A549 (cell line): ENCODE results near the gene SPRR1A. TPM values are rescaled to one million over a fixed set of nuclear protein-coding genes. Genes with fewer than 3 reads are reported as not detected.

Experiments
- ATAC-seq, 2 experiments: fragments of 200-7000 bp in 1 of 2; fragments of >200 bp in 1 of 2; cut with Nextera tagmentation in 1 of 2; cut with Tn5 transposase in 1 of 2; 3 replicates each; pipeline versions ENCODE4 v1.8.0 to v1.9.1; 2018 to 2020; ENCODE audit warnings: mild to moderate bottlenecking in 1 of 2, moderate library complexity in 1 of 2
- CTCF ChIA-PET: fragments of 300-600 bp; sonication (Branson Sonifier 250); formaldehyde crosslinking; extraction: SDS; loops from one replicate; lab custom pipeline; 2021; ENCODE audit warnings: antibody characterized with exemption, inconsistent platforms; lab: Yijun Ruan, JAX
- POLR2A ChIA-PET: fragments of 350-600 bp; formaldehyde crosslinking; extraction: SDS; loops from one replicate; lab custom pipeline; 2021; ENCODE audit warnings: antibody characterized with exemption, inconsistent platforms; lab: Yijun Ruan, JAX
- DNase-seq, 2 experiments: peaks; one replicate each; pipeline versions ENCODE4 v3.0.0 to v3.0.0-alpha.2; 2011 to 2016; ENCODE audit warnings: low read depth in 1 of 2, low spot score in 1 of 2
- FAIRE-seq: peaks from 2 replicates; lab custom pipeline; 2011; peaks lifted over from hg19 to GRCh38; lab: Jason Lieb, UNC
- H3K27ac ChIP-seq, 2 experiments: fragments of >200 bp; sonication (Bioruptor Twin); formaldehyde crosslinking; 3 replicates each; pipeline ENCODE4 v1.5.1; 2016 to 2017
- H3K4me1 ChIP-seq: fragments of >200 bp; sonication (Bioruptor Twin); formaldehyde crosslinking; 3 replicates; pipeline ENCODE4 v1.6.1; 2016
- H3K4me2 ChIP-seq: fragments of >200 bp; sonication (Bioruptor Twin); formaldehyde crosslinking; 3 replicates; pipeline ENCODE4 v1.6.1; 2016
- H3K4me3 ChIP-seq: fragments of >200 bp; sonication (Bioruptor Twin); formaldehyde crosslinking; 3 replicates; pipeline ENCODE4 v1.5.1; 2016
- H3K9me3 ChIP-seq: fragments of >200 bp; sonication (Bioruptor Twin); formaldehyde crosslinking; 3 replicates; pipeline ENCODE4 v1.6.1; 2016
- BHLHE40 ChIP-seq: IDR thresholded peaks from 2 replicates; pipeline ENCODE4 v1.6.1; 2012; ENCODE audit warnings: low read depth, low read length, inconsistent platforms
- CHD4 ChIP-seq: fragments of 200-600 bp; sonication (generic); IDR thresholded peaks from 2 replicates; pipeline ENCODE4 v1.6.1; 2016; ENCODE audit warnings: antibody characterized with exemption, mild to moderate bottlenecking, borderline replicate concordance
- EHMT2 ChIP-seq: fragments of 200-600 bp; sonication (generic); IDR thresholded peaks from 2 replicates; pipeline ENCODE4 v1.6.1; 2016; ENCODE audit warnings: antibody characterized with exemption, low read depth, mild to moderate bottlenecking, moderate library complexity
- EP300 ChIP-seq, 2 experiments: fragments of >200 bp; sonication (Bioruptor Twin); formaldehyde crosslinking; IDR thresholded peaks; 2 replicates in 1 of 2; 3 replicates in 1 of 2; pipeline ENCODE4 v1.6.1; 2016 to 2017
- ESRRA ChIP-seq: fragments of 150-350 bp; IDR thresholded peaks from 2 replicates; pipeline ENCODE4 v1.6.1; 2014; ENCODE audit warnings: mild to moderate bottlenecking, low read length, borderline replicate concordance
- FOSL2 ChIP-seq, 2 experiments: fragments of 450-650 bp in 1 of 2; fragments of >200 bp in 1 of 2; sonication (Bioruptor Twin) in 1 of 2; formaldehyde crosslinking; IDR thresholded peaks; 2 replicates each; pipeline versions ENCODE4 v1.5.0 to v1.6.1; 2016 to 2020; ENCODE audit warnings: mild to moderate bottlenecking in 1 of 2, moderate library complexity in 1 of 2
- HEYL ChIP-seq: fragments of 250-450 bp; sonication (Bioruptor Pico); IDR thresholded peaks from 2 replicates; pipeline ENCODE4 v1.8.0; 2021; ENCODE audit warnings: mild to moderate bottlenecking, moderate library complexity
- HOXB13 ChIP-seq: fragments of 250-450 bp; sonication (Bioruptor Pico); IDR thresholded peaks from 2 replicates; pipeline ENCODE4 v1.5.0; 2020; ENCODE audit warnings: low read depth, mild to moderate bottlenecking, moderate library complexity
- JUN ChIP-seq, 2 experiments: fragments of >200 bp; sonication (Bioruptor Twin); formaldehyde crosslinking; IDR thresholded peaks; 2 replicates in 1 of 2; 3 replicates in 1 of 2; pipeline ENCODE4 v1.6.1; 2016 to 2017
- JUNB ChIP-seq: fragments of >200 bp; sonication (Bioruptor Twin); formaldehyde crosslinking; IDR thresholded peaks from 2 replicates; pipeline ENCODE4 v1.6.1; 2016
- MAFK ChIP-seq: fragments of 450-650 bp; IDR thresholded peaks from 2 replicates; pipeline ENCODE4 v1.6.1; 2014; ENCODE audit not compliant: partially characterized antibody
- NFE2L2 ChIP-seq: fragments of 150-350 bp; conservative IDR thresholded peaks from 2 replicates; pipeline ENCODE4 v1.6.1; 2014; ENCODE audit warnings: low read length
- NPAS2 ChIP-seq: fragments of 250-450 bp; sonication (Bioruptor Pico); IDR thresholded peaks from 2 replicates; pipeline ENCODE4 v1.8.0; 2022; ENCODE audit warnings: mild to moderate bottlenecking, moderate library complexity, borderline replicate concordance
- RARB ChIP-seq: fragments of 250-450 bp; sonication (Bioruptor Pico); IDR thresholded peaks from 2 replicates; pipeline ENCODE4 v1.8.0; 2021; ENCODE audit warnings: mild to moderate bottlenecking, moderate library complexity
- RFX5 ChIP-seq: fragments of 450-650 bp; IDR thresholded peaks from 2 replicates; pipeline ENCODE4 v1.7.1; 2014; ENCODE audit warnings: antibody characterized with exemption, mild to moderate bottlenecking, moderate library complexity
- RNF2 ChIP-seq: fragments of 200-600 bp; sonication (generic); IDR thresholded peaks from 2 replicates; pipeline ENCODE4 v1.6.1; 2016; ENCODE audit warnings: low read depth, mild to moderate bottlenecking, antibody characterized with exemption, moderate library complexity, borderline replicate concordance
- SMC3 ChIP-seq: fragments of >200 bp; sonication (Bioruptor Twin); formaldehyde crosslinking; IDR thresholded peaks from 3 replicates; pipeline ENCODE4 v1.6.1; 2018; ENCODE audit warnings: inconsistent platforms
- SREBF2 ChIP-seq: fragments of 450-650 bp; IDR thresholded peaks from 2 replicates; pipeline ENCODE4 v1.6.1; 2014; ENCODE audit warnings: mild to moderate bottlenecking, moderate library complexity
- ZNF302 ChIP-seq: fragments of 250-450 bp; sonication (Bioruptor Pico); IDR thresholded peaks from 2 replicates; pipeline ENCODE4 v1.9.0; 2021; ENCODE audit warnings: inconsistent platforms, mild to moderate bottlenecking, moderate library complexity
- WGBS: methylation state at CpG from one replicate; pipeline ENCODE4 v1.1.6; 2017; ENCODE audit errors: missing lambda C conversion rate; 5-methylcytosine and 5-hydroxymethylcytosine counted together
- polyA plus RNA-seq, 4 experiments: library from polyadenylated mRNA; depleted of rRNA in 3 of 4; stranded (reverse); fragments of >200 nt; fragmentation: RNase III in 1 of 4; extraction: RNeasy Plus Mini Kit Qiagen cat#74134 plus additional on column Dnase treatment in 1 of 4; gene quantifications; 2 replicates in 3 of 4; 3 replicates in 1 of 4; pipeline ENCODE4 v1.2.3, GENCODE V29; 2011 to 2017
- TF ChIP-seq, protein P1 (sequence below): fragments of 250-450 bp; sonication (Bioruptor Pico); IDR thresholded peaks from 2 replicates; pipeline ENCODE4 v1.5.0; 2021; ENCODE audit warnings: mild to moderate bottlenecking, moderate library complexity, borderline replicate concordance
- TF ChIP-seq, protein P2 (sequence below): IDR thresholded peaks from 2 replicates; pipeline ENCODE4 v1.6.1; 2012
- TF ChIP-seq, protein P3 (sequence below): fragments of 200-600 bp; sonication (generic); IDR thresholded peaks from 2 replicates; pipeline ENCODE4 v1.6.1; 2016; ENCODE audit warnings: antibody characterized with exemption, mild to moderate bottlenecking, moderate library complexity
- TF ChIP-seq, protein P4 (sequence below): IDR thresholded peaks from 2 replicates; pipeline ENCODE4 v1.6.1; 2012; ENCODE audit warnings: low read depth, borderline replicate concordance

SPRR1A gene
- polyA plus RNA-seq, 2 of the 4 experiments (the other 2 are of a cell fraction): not detected

DNA sequence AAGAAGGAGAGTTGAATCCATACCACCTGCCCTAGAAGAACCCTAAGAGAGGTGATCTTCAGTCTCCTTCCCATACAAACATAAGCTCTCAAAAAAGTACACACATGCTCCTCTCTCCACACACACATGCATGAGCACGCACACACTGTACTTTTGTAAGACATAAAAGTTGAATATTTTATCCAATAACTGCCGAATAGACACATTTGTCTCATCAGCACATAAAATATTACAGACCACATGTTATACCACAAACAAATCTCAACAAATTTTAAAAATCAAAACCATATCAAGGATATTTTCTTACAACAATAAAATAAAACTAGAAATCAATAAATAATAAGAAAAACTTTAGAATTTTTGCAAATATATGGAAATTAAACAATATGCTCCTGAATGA is 2.7 kb downstream of the SPRR1A start:
- TF ChIP-seq ESRRA (no peak), RNF2 (no peak), EHMT2 (no peak), MAFK (peak; percentile 76), JUNB (no peak), CHD4 (no peak)
- Histone ChIP-seq H3K4me3 (no peak overlapping the region), H3K4me1 (no peaks in the 10 kb centered on the region), H3K9me3 (no peaks in the 10 kb centered on the region), H3K4me2 (no peak overlapping the region), H3K27ac (no peak overlapping the region)
- 5% methylated on average over 2 of the region's 2 CpGs for WGBS
- FAIRE-seq (no peak), ATAC-seq (no peak), DNase-seq (no peak)
- POLR2A ChIA-PET: no interaction called here
- CTCF ChIA-PET: no interaction called here

DNA sequence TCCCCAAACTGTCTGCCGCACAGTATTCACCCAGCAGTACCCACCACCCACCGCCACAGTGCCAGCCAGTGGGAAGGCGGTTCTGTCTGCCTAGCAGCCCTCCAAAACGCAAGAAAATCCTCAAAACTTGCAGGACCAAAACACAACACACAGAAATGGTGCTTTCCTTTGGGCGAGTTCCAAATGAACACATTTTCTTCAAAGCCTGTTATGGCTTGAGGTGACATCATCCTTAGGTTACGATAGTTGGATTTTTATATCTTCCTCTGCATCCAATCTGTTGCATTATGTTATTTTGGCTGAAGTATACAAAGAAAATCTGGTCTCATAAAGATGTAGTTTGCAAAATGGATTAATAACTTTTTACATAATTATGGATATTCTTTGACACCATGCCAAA is 9.3 kb downstream of the SPRR1A start:
- FAIRE-seq: no peak
- H3K27ac ChIP-seq: no peak overlapping the region
- H3K4me1 ChIP-seq: no peaks in the 10 kb centered on the region
- H3K9me3 ChIP-seq: 0 out of 3 replicates have a peak, but pooled peaks cover 2% of the 10 kb centered on the region
- POLR2A ChIA-PET: no interaction called here
- WGBS: 40% methylated on average over 6 of the region's 6 CpGs
- DNase-seq: no peak
- CTCF ChIA-PET: no interaction called here
- H3K4me3 ChIP-seq: no peak overlapping the region
- no peak for ATAC-seq
- TF ChIP-seq RFX5 (no peak), SMC3 (no peak), ZNF302 (no peak), NPAS2 (CRISPR knock-in tag) (no peak), NFE2L2 (no peak), EP300 (IDR thresholded peaks at IDR 0.05) (no peak), BHLHE40 (no peak)
- no peak overlapping the region for H3K4me2 ChIP-seq

DNA sequence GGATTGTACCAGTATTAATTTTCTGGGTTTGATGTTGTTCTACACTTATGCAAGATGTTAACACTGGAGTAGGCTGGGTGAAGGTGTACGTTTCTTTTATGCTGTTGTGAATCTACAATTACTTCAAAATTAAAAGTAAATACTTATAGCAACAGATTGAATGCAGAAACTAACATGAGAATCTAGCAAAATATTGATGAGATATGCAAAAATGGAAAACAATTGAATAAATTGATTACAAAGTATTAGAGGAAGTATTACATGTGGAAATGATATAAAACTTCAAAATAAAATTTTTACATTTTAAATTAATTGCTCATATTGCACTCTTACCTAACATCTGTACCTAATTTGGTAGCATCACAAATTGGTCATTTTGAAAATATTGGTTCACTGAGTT is 12.0 kb downstream of the SPRR1A start:
- Histone ChIP-seq H3K9me3 (0 out of 3 replicates have a peak, but pooled peaks cover 2% of the 10 kb centered on the region), H3K4me3 (no peak overlapping the region), H3K4me2 (no peak overlapping the region), H3K4me1 (no peaks in the 10 kb centered on the region), H3K27ac (no peak overlapping the region)
- FAIRE-seq: no peak
- ATAC-seq: no peak
- CTCF ChIA-PET: no interaction called here
- POLR2A ChIA-PET: no interaction called here
- peak; percentile 69 for TF ChIP-seq MAFK
- no peak for TF ChIP-seq NPAS2 (CRISPR knock-in tag)
- no peak for TF ChIP-seq EHMT2
- WGBS: 0% methylated on average over 1 of the region's 1 CpG
- DNase-seq: no peak

DNA sequence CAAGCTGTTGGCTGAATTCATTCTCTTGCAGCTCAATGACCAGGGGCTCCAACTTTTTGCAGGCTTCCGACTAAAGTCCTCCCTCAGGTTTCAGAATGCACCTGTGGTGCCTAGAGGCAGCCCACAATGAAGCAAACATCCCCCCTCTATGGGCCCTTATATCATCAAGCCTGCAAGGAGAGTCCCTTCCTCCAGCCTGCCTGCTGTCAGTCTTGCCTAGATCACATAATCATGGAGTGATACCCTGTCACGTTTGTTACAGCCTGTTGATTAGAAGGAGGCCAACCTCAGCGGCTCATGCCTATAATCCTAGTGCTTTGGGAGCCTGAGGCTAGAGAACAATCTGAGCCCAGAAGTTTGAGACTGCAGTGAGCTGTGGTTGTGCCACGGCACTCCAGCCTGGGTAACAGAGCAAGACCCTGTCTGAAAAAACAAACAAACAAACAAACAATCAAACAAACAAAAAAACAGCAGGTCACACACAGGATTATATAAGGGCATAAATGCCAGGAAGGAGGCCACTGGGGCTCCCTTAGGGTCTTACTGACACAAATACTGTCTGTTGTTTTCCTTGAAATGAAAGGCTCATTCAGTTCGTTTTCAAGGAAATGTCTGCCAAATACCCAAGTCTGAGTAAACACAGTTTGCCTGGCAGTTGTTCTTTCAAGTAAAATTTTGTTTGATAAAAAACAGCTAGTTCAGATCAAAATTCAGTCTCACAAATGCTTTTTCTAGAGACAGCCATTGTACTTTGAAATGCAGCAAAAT is 12.9 kb downstream of the SPRR1A start:
- ATAC-seq: no peak; a peak in 1 of 6 replicates
- TF ChIP-seq RFX5: no peak
- no peak for TF ChIP-seq SREBF2
- TF ChIP-seq, protein P1, sequence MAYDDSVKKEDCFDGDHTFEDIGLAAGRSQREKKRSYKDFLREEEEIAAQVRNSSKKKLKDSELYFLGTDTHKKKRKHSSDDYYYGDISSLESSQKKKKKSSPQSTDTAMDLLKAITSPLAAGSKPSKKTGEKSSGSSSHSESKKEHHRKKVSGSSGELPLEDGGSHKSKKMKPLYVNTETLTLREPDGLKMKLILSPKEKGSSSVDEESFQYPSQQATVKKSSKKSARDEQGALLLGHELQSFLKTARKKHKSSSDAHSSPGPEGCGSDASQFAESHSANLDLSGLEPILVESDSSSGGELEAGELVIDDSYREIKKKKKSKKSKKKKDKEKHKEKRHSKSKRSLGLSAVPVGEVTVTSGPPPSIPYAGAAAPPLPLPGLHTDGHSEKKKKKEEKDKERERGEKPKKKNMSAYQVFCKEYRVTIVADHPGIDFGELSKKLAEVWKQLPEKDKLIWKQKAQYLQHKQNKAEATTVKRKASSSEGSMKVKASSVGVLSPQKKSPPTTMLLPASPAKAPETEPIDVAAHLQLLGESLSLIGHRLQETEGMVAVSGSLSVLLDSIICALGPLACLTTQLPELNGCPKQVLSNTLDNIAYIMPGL: no peak
- TF ChIP-seq, protein P2, sequence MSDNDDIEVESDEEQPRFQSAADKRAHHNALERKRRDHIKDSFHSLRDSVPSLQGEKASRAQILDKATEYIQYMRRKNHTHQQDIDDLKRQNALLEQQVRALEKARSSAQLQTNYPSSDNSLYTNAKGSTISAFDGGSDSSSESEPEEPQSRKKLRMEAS: no peak
- TF ChIP-seq, protein P3, sequence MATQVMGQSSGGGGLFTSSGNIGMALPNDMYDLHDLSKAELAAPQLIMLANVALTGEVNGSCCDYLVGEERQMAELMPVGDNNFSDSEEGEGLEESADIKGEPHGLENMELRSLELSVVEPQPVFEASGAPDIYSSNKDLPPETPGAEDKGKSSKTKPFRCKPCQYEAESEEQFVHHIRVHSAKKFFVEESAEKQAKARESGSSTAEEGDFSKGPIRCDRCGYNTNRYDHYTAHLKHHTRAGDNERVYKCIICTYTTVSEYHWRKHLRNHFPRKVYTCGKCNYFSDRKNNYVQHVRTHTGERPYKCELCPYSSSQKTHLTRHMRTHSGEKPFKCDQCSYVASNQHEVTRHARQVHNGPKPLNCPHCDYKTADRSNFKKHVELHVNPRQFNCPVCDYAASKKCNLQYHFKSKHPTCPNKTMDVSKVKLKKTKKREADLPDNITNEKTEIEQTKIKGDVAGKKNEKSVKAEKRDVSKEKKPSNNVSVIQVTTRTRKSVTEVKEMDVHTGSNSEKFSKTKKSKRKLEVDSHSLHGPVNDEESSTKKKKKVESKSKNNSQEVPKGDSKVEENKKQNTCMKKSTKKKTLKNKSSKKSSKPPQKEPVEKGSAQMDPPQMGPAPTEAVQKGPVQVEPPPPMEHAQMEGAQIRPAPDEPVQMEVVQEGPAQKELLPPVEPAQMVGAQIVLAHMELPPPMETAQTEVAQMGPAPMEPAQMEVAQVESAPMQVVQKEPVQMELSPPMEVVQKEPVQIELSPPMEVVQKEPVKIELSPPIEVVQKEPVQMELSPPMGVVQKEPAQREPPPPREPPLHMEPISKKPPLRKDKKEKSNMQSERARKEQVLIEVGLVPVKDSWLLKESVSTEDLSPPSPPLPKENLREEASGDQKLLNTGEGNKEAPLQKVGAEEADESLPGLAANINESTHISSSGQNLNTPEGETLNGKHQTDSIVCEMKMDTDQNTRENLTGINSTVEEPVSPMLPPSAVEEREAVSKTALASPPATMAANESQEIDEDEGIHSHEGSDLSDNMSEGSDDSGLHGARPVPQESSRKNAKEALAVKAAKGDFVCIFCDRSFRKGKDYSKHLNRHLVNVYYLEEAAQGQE: no peak
- no peak for TF ChIP-seq JUNB
- TF ChIP-seq JUN (IDR thresholded peaks at IDR 0.05): no peak
- TF ChIP-seq HEYL (CRISPR knock-in tag): no peak
- no peak for TF ChIP-seq RNF2
- no peak for TF ChIP-seq HOXB13 (CRISPR knock-in tag)
- no peak for TF ChIP-seq EHMT2
- no peak for TF ChIP-seq FOSL2 (IDR thresholded peaks at IDR 0.05)
- TF ChIP-seq FOSL2 (CRISPR knock-in tag; IDR thresholded peaks at IDR 0.05): no peak
- TF ChIP-seq, protein P4, sequence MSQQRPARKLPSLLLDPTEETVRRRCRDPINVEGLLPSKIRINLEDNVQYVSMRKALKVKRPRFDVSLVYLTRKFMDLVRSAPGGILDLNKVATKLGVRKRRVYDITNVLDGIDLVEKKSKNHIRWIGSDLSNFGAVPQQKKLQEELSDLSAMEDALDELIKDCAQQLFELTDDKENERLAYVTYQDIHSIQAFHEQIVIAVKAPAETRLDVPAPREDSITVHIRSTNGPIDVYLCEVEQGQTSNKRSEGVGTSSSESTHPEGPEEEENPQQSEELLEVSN: no peak
- no peak for TF ChIP-seq RARB (CRISPR knock-in tag)

More for the DNA sequence above, 12.9 kb downstream of the SPRR1A start:
- CTCF ChIA-PET: no interaction called here
- Histone ChIP-seq H3K4me3 (no peak overlapping the region), H3K4me1 (no peaks in the 10 kb centered on the region), H3K27ac (no peak overlapping the region), H3K9me3 (0 out of 3 replicates have a peak, but pooled peaks cover 2% of the 10 kb centered on the region), H3K4me2 (no peak overlapping the region)
- POLR2A ChIA-PET: no interaction called here
- DNase-seq: no peak
- 0% methylated on average over 3 of the region's 5 CpGs for WGBS
- FAIRE-seq: no peak
